Cardiac muscle cell (in vitro differentiated cells and primary cell): Measurements from ENCODE around the gene TRAM2. TPM values are rescaled to one million over a fixed set of nuclear protein-coding genes. Genes with fewer than 3 reads are reported as not detected.

Source experiments
- DNase-seq, 2 donors: peaks; one replicate each; pipeline versions ENCODE4 v3.0.0 to v3.0.0-alpha.2; 2010 to 2017; ENCODE audit warnings: low read depth in 1 of 2, low spot score in 1 of 2
- H3K27ac ChIP-seq: fragments of 200-600 bp; sonication (generic); 2 replicates; pipeline ENCODE4 v1.5.1; 2016
- H3K27me3 ChIP-seq: fragments of 200-600 bp; sonication (generic); 2 replicates; pipeline ENCODE4 v1.6.0; 2016; ENCODE audit warnings: control low read depth
- H3K36me3 ChIP-seq: fragments of 200-600 bp; sonication (generic); 2 replicates; pipeline ENCODE4 v1.5.1; 2016; ENCODE audit warnings: control low read depth
- H3K4me1 ChIP-seq: fragments of 200-600 bp; sonication (generic); 2 replicates; pipeline ENCODE4 v1.8.1; 2017; ENCODE audit warnings: low read depth, mild to moderate bottlenecking, mixed run types
- H3K4me3 ChIP-seq: fragments of 200-600 bp; sonication (generic); 2 replicates; pipeline ENCODE4 v1.5.1; 2016; ENCODE audit warnings: mild to moderate bottlenecking
- H3K9me3 ChIP-seq: fragments of 200-600 bp; sonication (generic); 2 replicates; pipeline ENCODE4 v1.5.1; 2017; ENCODE audit warnings: low read depth, mild to moderate bottlenecking, control low read depth
- CTCF ChIP-seq: IDR thresholded peaks from 2 replicates; pipeline ENCODE4 v1.5.1; 2012; ENCODE audit warnings: low read depth, mild to moderate bottlenecking, low read length
- polyA plus RNA-seq: library from polyadenylated mRNA; unstranded; fragments of >200 nt; fragmentation: Nextera tagmentation; extraction: Ambion mirVana; gene quantifications from 2 replicates; pipeline ENCODE4 v1.2.1, GENCODE V29; 2016
- total RNA-seq: library from RNA; depleted of rRNA; stranded (reverse); fragments of >200 nt; gene quantifications from 2 replicates; pipeline ENCODE4 v1.2.3, GENCODE V29; 2016

TRAM2 gene
- total and polyA plus RNA-seq, 2 experiments from 2014 or later = 6.6 to 7.7 TPM

GRCh38 chr6:52527436-52527835 is 49.4 kb downstream of the TRAM2 start:
- no peaks in the 10 kb centered on the region for H3K27me3 ChIP-seq
- H3K9me3 ChIP-seq = no peaks in the 10 kb centered on the region
- DNase-seq = no peak
- H3K4me1 ChIP-seq = peaks cover 8% of the 10 kb centered on the region
- no peak overlapping the region for H3K27ac ChIP-seq
- no peak overlapping the region for H3K4me3 ChIP-seq
- no peak for TF ChIP-seq CTCF
- H3K36me3 ChIP-seq = no peaks in the 10 kb centered on the region

- no peak overlapping the region for H3K27ac ChIP-seq
- no peaks in the 10 kb centered on the region for H3K9me3 ChIP-seq
- no peak overlapping the region for H3K4me3 ChIP-seq
- no peak for DNase-seq
- H3K36me3 ChIP-seq = no peaks in the 10 kb centered on the region
- H3K4me1 ChIP-seq = peaks cover 16% of the 10 kb centered on the region
- TF ChIP-seq CTCF = no peak
- no peaks in the 10 kb centered on the region for H3K27me3 ChIP-seq
Observed at GRCh38 chr6:52526634-52527033, 50.2 kb downstream of the TRAM2 start.

- no peak for TF ChIP-seq CTCF
- Histone ChIP-seq H3K27ac (no peak overlapping the region), H3K27me3 (no peaks in the 10 kb centered on the region), H3K36me3 (no peaks in the 10 kb centered on the region), H3K4me3 (no peak overlapping the region), H3K9me3 (no peaks in the 10 kb centered on the region), H3K4me1 (peaks cover 16% of the 10 kb centered on the region)
- DNase-seq = no peak
Observed at GRCh38 chr6:52524918-52525317, 51.9 kb downstream of the TRAM2 start.

GRCh38 chr6:52523378-52524142 is 53.3 kb downstream of the TRAM2 start:
- no peak for DNase-seq
- H3K4me1 ChIP-seq = peaks cover 16% of the 10 kb centered on the region
- TF ChIP-seq CTCF = no peak
- H3K4me3 ChIP-seq = no peak overlapping the region
- no peak overlapping the region for H3K27ac ChIP-seq
- no peaks in the 10 kb centered on the region for H3K27me3 ChIP-seq
- H3K36me3 ChIP-seq = no peaks in the 10 kb centered on the region
- no peaks in the 10 kb centered on the region for H3K9me3 ChIP-seq

- Histone ChIP-seq H3K27ac (peak overlapping the region; percentile 74), H3K27me3 (no peaks in the 10 kb centered on the region), H3K4me1 (peaks cover 22% of the 10 kb centered on the region), H3K36me3 (no peaks in the 10 kb centered on the region), H3K9me3 (no peaks in the 10 kb centered on the region), H3K4me3 (no peak overlapping the region)
- no peak for DNase-seq
- no peak for TF ChIP-seq CTCF
Observed at GRCh38 chr6:52522655-52523054, 54.2 kb downstream of the TRAM2 start.
